Measurements from ENCODE around the gene DLGAP1. TPM values are rescaled to one million over a fixed set of nuclear protein-coding genes. Genes with fewer than 3 reads are reported as not detected.

The DLGAP1 gene
- total and polyA plus RNA-seq, 2 of the 13 experiments (the other 11 are each of a cell fraction or from before 2014, with no cell fraction given), result 0.01 TPM; not detected in 1

DNA sequence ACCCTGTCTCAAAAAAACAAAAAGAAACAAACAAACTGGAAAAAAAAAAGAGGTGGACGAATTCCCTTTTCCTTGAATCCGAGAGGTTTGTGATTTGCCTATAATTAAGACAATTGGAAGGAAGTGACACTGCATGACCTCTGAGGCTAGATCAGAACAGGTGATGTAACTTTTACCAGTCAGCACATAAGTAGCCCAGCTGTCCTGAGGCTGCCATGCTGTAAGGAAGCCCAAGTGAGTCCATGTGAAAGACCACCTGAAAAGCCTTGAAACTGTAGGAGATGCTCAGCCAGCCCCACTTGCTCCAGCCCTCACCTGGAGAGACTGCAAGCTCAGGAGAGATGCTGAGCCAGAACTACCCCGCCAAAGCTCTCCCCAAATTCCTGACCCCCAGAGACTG is 838.4 kb downstream of the DLGAP1 start:
- ATAC-seq (no peak), FAIRE-seq (no peak), DNase-seq (ENCODE audit: low spot score) (no peak)
- WGBS (ENCODE audit: low lambda C conversion rate), result 96% methylated on average over 3 of the region's 3 CpGs
- no TSS peak for BruUV-seq (replicated peaks)
- Histone ChIP-seq H2AFZ (ENCODE audit: low read length) (no peak overlapping the region), H3K79me2 (ENCODE audit: insufficient read depth, low read length) (no peaks in the 10 kb centered on the region), H3K9me3 (ENCODE audit: low read length) (no peaks in the 10 kb centered on the region), H3K9ac (ENCODE audit: insufficient read depth, low read depth, low read length) (peak overlapping the region; percentile 74; the same call in 1 of the 2 replicates), H3K4me2 (ENCODE audit: low read depth, low read length) (no peak overlapping the region), H4K20me1 (ENCODE audit: insufficient read depth, low read length) (no peaks in the 10 kb centered on the region), H3K4me1 (ENCODE audit: insufficient read depth, low read length) (peaks cover 87% of the 10 kb centered on the region), H3K27ac (ENCODE audit: extremely low read length, insufficient read depth, low read length) (peak overlapping the region; percentile 96), H3K27me3 (ENCODE audit: control insufficient read depth in 1 of 2, insufficient read depth in 2 of 2, low read length in 2 of 2) (peaks cover 0 to 1% of the 10 kb centered on the region in 2 experiments; a peak in 1 of 5 replicates), H3K36me3 (replicated peaks in 1 of 2; ENCODE audit: control insufficient read depth in 1 of 2, insufficient read depth in 2 of 2, low read length in 2 of 2) (no peaks in the 10 kb centered on the region), H3K4me3 (replicated peaks in 1 of 3; ENCODE audit: insufficient read depth in 1 of 3, low read depth in 2 of 3, low read length in 3 of 3) (no peak overlapping the region)
- CTCF ChIA-PET (ENCODE audit: low intra/inter-chr PET ratio, low total read pairs), result no interaction called here
- POLR2A ChIA-PET, result interaction anchor here (1.5 to 4.3 kb wide), 7 partner anchors 10 to 48 kb away, joined by 4 to 94 read pairs (median 47); no protein-coding TSS in a partner anchor
- in situ Hi-C loops (cut with HindIII; ENCODE audit: extremely low pct_ligation_motif_present, low pct_unique_long_range_greater_than_20kb) (loop anchor here (25.0 kb wide), 1 partner anchor 579 kb away; no protein-coding TSS in a partner anchor), intact Hi-C loops (cut with micrococcal nuclease; ENCODE audit: unreplicated experiment) (loop anchor here (5.0 kb wide), 1 partner anchor 36 kb away; no protein-coding TSS in a partner anchor)
- TF ChIP-seq MAFK (conservative IDR thresholded peaks at IDR 0.05 in 1 of 2, IDR thresholded peaks at IDR 0.05 in 1 of 2; ENCODE audit: low read length in 2 of 2) (0 out of 4 replicates have a peak, but pooled peaks of 1 of the 2 experiments have one; percentile 4), ZNF121 (CRISPR knock-in tag; IDR thresholded peaks at IDR 0.05) (no peak), ZNF333 (CRISPR knock-in tag; IDR thresholded peaks at IDR 0.05; ENCODE audit: borderline replicate concordance) (no peak)
- TF ChIP-seq, protein P1, sequence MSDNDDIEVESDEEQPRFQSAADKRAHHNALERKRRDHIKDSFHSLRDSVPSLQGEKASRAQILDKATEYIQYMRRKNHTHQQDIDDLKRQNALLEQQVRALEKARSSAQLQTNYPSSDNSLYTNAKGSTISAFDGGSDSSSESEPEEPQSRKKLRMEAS (IDR thresholded peaks at IDR 0.05), result no peak

- Histone ChIP-seq H3K27ac (ENCODE audit: extremely low read length, insufficient read depth, low read length) (peak overlapping the region; percentile 39), H3K9me3 (ENCODE audit: low read length) (no peaks in the 10 kb centered on the region), H3K36me3 (replicated peaks in 1 of 2; ENCODE audit: control insufficient read depth in 1 of 2, insufficient read depth in 2 of 2, low read length in 2 of 2) (no peaks in the 10 kb centered on the region), H3K9ac (ENCODE audit: insufficient read depth, low read depth, low read length) (no peak overlapping the region; the same call in 1 of the 2 replicates), H4K20me1 (ENCODE audit: insufficient read depth, low read length) (no peaks in the 10 kb centered on the region), H2AFZ (ENCODE audit: low read length) (no peak overlapping the region), H3K27me3 (ENCODE audit: control insufficient read depth in 1 of 2, insufficient read depth in 2 of 2, low read length in 2 of 2) (peaks cover 0 to 1% of the 10 kb centered on the region in 2 experiments; a peak in 1 of 5 replicates), H3K79me2 (ENCODE audit: insufficient read depth, low read length) (no peaks in the 10 kb centered on the region), H3K4me2 (ENCODE audit: low read depth, low read length) (no peak overlapping the region), H3K4me3 (replicated peaks in 1 of 3; ENCODE audit: insufficient read depth in 1 of 3, low read depth in 2 of 3, low read length in 3 of 3) (no peak overlapping the region), H3K4me1 (ENCODE audit: insufficient read depth, low read length) (peaks cover 85% of the 10 kb centered on the region)
- FAIRE-seq (no peak), DNase-seq (ENCODE audit: low spot score) (no peak), ATAC-seq (no peak)
- CTCF ChIA-PET (ENCODE audit: low intra/inter-chr PET ratio, low total read pairs), result no interaction called here
- no TSS peak for BruUV-seq (replicated peaks)
- intact Hi-C loops (cut with micrococcal nuclease; ENCODE audit: unreplicated experiment) (loop anchor here (5.0 kb wide), 1 partner anchor 36 kb away; no protein-coding TSS in a partner anchor), in situ Hi-C loops (cut with HindIII; ENCODE audit: extremely low pct_ligation_motif_present, low pct_unique_long_range_greater_than_20kb) (loop anchor here (25.0 kb wide), 1 partner anchor 579 kb away; no protein-coding TSS in a partner anchor)
- POLR2A ChIA-PET, result interaction anchor here (1.1 to 4.3 kb wide), 7 partner anchors 8 to 49 kb away, joined by 4 to 94 read pairs (median 4); no protein-coding TSS in a partner anchor
- WGBS (ENCODE audit: low lambda C conversion rate), result 98% methylated on average over 6 of the region's 6 CpGs
- no peak for TF ChIP-seq ZNF142 (CRISPR knock-in tag; IDR thresholded peaks at IDR 0.05)
Measured at GRCh38 chr18:3616142-3616541, 839.0 kb downstream of the DLGAP1 start.

Data from HepG2 (cell line).